ENCODE measurements around the gene SUSD1. TPM values are rescaled to one million over a fixed set of nuclear protein-coding genes. Genes with fewer than 3 reads are reported as not detected.

The SUSD1 gene
- total and polyA plus RNA-seq, 2 donors (not counting 1 experiment from before 2014, with no cell fraction given) = 5.7 to 7.5 TPM

GRCh38 chr9:112174222-112174964, 704 bp downstream of the SUSD1 start:
- Histone ChIP-seq H3K4me1 (ENCODE audit: control insufficient read depth in 2 of 2, insufficient read depth in 2 of 2, low read length in 2 of 2) (peaks cover 21 to 27% of the 10 kb centered on the region in 2 donors), H3K9me3 (ENCODE audit: control extremely low read depth in 1 of 3, control insufficient read depth in 2 of 3, insufficient read depth in 1 of 3, low read length in 2 of 3) (no peaks in the 10 kb centered on the region), H3K36me3 (replicated peaks in 1 of 2; ENCODE audit: control extremely low read depth in 1 of 2, control insufficient read depth in 1 of 2, extremely low read depth in 1 of 2, insufficient read depth in 2 of 2, low read length in 1 of 2) (no peaks in the 10 kb centered on the region), H4K20me1 (ENCODE audit: control insufficient read depth, insufficient read depth, low read length, poor library complexity, severe bottlenecking) (no peaks in the 10 kb centered on the region), H3K27me3 (replicated peaks in 1 of 4; ENCODE audit: control extremely low read depth in 1 of 4, control insufficient read depth in 3 of 4, insufficient read depth in 4 of 4, low read length in 3 of 4) (no peaks in the 10 kb centered on the region), H3K27ac (ENCODE audit: low read length in 2 of 2) (peak overlapping the region; percentile 17 to 49), H3K4me2 (replicated peaks; ENCODE audit: low read depth, low read length, poor library complexity, severe bottlenecking) (peak overlapping the region; percentile 92), H3K9ac (ENCODE audit: low read length) (peak overlapping the region; percentile 74), H3K79me2 (ENCODE audit: control insufficient read depth, insufficient read depth, low read length) (peaks cover 32% of the 10 kb centered on the region), H3K4me3 (ENCODE audit: control extremely low read depth in 1 of 5, extremely low read depth in 1 of 5, insufficient read depth in 1 of 5, low read depth in 2 of 5, low read length in 4 of 5) (peak overlapping the region; percentile 22 to 80 (median 56)), H2AFZ (ENCODE audit: insufficient read depth, low read depth, low read length, poor library complexity, severe bottlenecking) (peak overlapping the region; percentile 88)
- intact Hi-C loops (cut with micrococcal nuclease) = loop anchor here (1.0 to 2.0 kb wide), 2 partner anchors 11 to 44 kb away; no protein-coding TSS in a partner anchor
- CTCF ChIA-PET = interaction anchor here (1.2 to 1.7 kb wide), 3 partner anchors 9 to 45 kb away, joined by 3 to 4 read pairs (median 3); no protein-coding TSS in a partner anchor
- Mint-ChIP-seq H3K4me3 (peak overlapping the region; percentile 92), H3K27ac (peak overlapping the region; percentile 83), H3K27me3 (no peaks in the 10 kb centered on the region), H3K4me1 (peaks cover 50% of the 10 kb centered on the region), H3K9me3 (ENCODE audit: insufficient read depth) (no peaks in the 10 kb centered on the region)
- TF ChIP-seq EZH2 (IDR thresholded peaks at IDR 0.05; ENCODE audit: borderline replicate concordance, insufficient read depth, low read depth, low read length, poor library complexity, severe bottlenecking) (no peak), CTCF (IDR thresholded peaks at IDR 0.05) (no peak)
- POLR2A ChIA-PET = interaction anchor here (1.0 to 1.2 kb wide), 2 partner anchors 9 to 63 kb away, joined by 4 to 9 read pairs; no protein-coding TSS in a partner anchor
- WGBS (ENCODE audit: insufficient coverage) = under 1% methylated on average over 31 of the region's 42 CpGs
- DNase-seq = peak; percentile 70
- peak; percentile 83 for ATAC-seq (ENCODE audit: low read depth)

Measured in B cell (primary cell).